ENCODE data around the gene UGGT2.
A peak's percentile ranks its signal among the peaks of the same experiment; 100 is the strongest.
"Not testable (repeated sequence)": the region's sequence is repeated elsewhere in the genome, so short reads cannot be mapped to it uniquely, and the experiment has no call there.

Gene UGGT2

GRCh38 chr13:95893861-95894260 lies 159.3 kb downstream of the UGGT2 start:
- DNase-seq = no peak

DNA sequence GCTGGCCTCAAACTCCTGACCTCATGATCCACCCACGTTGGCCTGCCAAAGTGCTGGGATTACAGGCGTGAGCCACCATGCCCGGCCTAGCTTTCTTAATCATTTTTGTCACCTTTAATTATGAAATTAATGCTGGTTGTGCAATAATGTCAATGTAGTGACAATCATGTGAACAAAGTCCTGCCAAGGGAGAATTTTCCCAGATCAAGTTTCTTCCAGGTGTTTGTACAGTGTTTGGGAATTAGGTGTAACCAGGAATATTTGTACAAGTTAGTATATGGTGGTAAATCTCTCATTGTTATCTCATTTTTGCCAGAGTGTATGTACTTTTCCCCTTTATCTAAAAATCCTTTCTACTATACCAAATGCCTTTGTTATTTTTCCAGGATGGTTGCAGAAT lies 171.1 kb downstream of the UGGT2 start:
- DNase-seq = no peak

DNA sequence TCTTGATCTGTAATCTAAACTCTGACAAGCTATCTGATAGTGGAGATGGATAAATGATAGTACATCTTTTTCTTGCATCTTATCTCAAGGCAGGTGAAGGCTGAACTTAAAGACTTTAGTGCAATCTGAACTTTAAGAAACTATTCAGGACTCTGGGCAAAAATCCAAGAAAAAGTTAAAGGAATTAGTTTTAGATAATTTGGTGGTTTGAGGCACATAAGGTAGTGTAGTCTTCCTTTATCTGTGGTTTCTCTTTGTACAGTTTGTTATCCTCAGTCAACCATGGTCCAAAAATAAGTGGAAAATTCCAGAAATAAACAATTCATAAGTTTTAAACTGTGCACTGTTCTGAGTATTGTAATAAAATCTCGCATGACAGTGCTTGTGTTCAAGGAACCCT lies 172.9 kb downstream of the UGGT2 start:
- no peak for DNase-seq

DNA sequence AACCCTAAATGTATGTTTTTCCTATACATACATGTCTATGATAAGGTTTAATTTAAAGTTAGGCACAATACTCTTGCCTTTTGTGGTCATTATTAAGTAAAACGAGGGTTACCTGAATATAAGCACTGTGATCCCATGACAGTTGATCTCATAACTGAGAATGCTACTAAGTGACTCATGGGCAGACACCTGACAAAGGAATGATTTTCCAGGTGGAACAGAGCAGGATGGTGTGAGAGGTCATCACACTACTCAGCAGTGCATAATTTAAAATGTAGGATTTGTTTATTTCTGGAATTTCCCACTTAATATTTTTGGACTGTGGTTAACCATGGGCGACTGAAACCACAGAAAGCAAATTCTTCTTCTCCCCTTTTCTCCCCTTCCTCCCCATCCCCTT lies 178.9 kb downstream of the UGGT2 start:
- no peak for DNase-seq

DNA sequence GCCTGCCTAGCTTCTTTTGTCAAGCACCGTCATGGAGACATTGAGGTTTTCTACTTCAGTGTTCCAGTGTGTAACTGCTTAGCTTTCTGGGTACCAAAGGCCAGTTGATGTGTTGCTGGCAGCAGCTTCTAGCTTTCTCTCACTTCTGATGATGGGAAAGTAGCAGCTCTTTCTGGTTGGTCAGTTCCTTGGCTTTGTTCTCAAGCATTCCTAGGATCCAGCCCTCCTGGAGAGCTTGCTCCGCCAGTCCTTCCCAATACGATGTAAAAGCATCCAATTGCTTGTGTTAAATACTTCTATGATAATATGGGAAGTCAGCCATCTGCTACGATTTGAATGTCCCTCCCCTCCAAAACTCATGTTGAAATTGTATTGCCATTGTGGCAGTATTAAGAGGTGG lies 182.8 kb downstream of the UGGT2 start:
- DNase-seq = no peak

DNA sequence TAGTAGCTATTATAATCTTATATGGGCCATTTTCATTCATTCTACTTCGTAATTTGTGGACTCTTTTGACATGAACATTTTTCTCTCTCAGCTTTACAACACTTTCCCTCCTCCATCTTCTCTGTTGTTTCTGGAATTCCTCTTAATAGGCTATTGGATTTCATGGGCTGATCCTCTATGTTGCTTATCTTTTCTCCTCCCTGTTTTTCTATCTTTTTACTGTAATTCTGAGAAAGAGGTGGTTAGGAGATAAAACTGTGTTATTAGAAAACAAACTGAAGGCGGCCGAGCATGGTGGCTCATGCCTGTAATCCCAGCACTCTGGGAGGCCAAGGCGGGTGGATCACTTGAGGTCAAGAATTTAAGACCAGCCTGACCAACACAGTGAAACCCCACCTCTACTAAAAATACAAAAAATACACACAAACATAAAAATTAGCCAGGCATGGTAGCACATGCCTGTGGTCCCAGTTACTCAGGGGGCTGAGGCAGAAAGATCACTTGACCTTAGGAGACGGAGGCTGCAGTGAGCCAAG lies 188.1 kb downstream of the UGGT2 start:
- DNase-seq = no peak

GRCh38 chr13:95862408-95862807 lies 190.8 kb downstream of the UGGT2 start:
- DNase-seq = no peak

- DNase-seq = no peak
Observed at GRCh38 chr13:95861296-95861695, 191.9 kb downstream of the UGGT2 start.

- DNase-seq = no peak
Observed at GRCh38 chr13:95858286-95859075, 194.7 kb downstream of the UGGT2 start.

DNA sequence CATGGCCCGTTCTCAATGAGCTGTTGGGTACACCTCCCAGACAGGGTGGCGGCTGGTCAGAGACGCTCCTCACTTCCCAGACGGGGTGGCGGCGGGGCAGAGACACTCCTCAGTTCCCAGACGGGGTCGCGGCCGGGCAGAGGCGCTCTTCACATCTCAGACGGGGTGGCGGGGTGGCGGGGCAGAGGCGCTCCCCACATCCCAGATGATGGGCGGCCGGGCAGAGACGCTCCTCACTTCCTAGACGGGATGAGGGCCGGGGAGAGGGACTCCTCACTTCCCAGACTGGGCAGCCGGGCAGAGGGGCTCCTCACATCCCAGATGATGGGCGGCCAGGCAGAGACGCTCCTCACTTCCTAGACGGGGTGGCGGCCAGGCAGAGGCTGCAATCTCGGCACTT lies 207.5 kb downstream of the UGGT2 start:
- not testable (repeated sequence) for DNase-seq

DNA sequence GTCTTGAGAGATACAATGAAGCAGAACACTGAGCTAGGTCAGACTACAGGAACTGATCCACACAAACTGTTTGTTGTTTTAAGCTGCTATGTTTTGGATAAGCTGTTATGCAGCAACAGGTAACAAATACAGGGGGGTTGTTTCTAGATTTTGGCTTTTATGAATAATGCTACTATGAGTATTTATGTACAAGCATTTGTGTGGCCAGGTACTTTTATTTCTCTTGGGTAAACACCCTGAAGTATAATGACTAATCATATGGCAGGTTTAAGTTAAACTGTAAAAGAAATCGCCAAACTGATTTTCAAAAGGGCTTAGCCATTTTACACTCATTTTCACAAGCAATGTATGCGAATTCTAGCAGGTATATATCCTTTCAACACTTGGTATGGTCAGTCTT lies 210.3 kb downstream of the UGGT2 start:
- no peak for DNase-seq

GRCh38 chr13:95841894-95842293 lies 211.3 kb downstream of the UGGT2 start:
- DNase-seq = no peak

DNA sequence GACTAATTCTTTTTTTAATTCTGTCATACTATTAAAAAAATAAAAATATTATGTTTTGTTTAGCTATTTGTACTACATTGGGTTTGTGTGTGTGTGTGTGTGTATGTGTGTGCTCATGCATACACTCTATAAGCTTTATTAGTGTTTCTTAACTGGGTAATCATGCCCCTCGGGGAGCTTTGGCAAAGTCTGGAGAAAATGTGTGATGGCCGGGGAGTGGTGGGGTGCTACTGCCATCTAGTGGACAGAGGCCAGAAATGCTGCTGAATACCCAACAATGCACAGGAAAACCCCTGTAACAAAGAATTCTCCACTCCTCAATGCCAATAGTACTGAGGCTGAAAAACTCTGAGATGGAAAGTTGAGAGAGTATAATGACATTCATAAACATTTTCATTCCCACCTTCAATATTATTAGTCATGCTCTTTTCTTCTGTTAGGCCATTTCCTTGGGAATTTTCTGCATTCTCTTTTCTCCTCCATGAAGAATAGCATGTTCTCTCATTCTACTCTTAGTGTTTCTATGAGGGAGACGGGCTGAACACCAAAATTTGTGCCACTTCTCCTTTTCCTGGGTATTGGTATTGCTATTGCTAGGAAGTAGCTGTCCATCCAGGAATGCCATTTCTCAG lies 219.0 kb downstream of the UGGT2 start:
- DNase-seq = peak; percentile 61 to 64

DNA sequence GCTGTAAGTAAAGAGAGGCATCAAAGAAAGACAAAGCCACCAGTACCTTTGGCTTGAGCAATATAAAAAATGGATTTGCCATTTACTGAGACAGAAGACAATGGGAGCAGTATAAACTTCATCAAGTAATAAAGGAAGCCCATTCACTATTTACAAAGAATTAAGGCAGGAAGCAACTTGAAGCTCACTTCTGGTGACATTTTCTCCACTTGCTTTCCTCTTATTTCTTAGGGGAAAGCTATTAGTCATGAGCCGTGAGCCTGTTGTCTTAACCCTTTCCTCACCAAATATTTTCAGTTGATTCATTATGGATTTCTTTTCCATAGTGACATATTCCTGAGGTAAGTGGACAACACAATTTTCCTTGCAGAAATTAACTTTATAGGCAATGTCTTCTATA lies 219.5 kb downstream of the UGGT2 start:
- DNase-seq = no peak

DNA sequence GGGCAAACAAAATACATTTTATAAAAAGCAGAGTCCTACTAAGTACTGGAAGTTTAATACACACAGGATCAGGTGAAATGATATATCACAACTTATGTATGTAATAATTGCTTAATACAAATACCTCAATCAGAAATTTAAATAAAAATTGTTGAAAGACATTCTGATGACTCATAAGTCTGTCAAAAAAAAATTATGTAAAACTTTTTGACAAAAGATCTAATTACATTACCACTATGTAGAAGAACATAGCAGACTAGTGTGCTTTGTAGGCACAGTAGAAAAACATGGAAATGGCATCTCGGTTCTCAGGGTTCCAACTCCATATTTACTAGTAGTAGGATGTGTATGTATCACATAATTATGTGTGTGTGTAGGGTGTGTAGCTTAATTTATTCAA lies 220.1 kb downstream of the UGGT2 start:
- DNase-seq = no peak

DNA sequence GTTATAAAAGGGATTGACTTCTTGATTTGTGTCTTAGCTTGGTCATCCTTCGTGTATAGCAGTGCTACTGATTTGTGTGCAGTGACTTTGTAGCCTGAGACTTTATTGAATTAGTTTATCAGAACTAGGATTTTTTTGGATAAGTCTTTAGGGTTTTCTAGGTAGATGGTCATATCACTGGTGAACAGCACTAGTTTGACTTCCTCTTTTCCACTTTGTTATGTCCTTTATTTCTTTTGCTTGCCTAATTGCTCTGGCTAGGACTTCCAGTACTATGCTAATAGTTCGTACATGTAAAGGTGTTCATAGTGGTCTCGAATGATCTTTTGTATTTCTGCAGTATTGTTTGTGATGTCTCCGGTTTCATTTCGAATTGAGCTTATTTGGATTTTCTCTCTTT lies 230.9 kb downstream of the UGGT2 start:
- DNase-seq = no peak

DNA sequence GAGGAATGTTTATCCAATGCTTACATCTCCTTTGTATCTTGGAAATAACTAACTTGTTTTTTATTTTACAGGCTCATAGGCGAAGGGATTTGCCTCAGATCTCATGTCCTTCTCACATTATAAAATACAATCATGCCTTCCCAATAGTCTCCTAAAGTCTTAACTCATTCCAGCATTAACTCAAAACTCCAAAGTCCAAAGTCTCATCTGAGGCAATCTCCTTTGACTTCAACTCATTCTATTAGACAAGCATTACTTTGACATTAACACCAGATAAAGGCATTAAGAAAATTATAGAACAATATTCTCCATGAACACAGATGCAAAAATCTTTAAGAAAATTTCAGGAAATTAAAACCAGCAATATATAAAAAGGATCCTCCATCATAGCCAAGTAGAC lies 238.7 kb downstream of the UGGT2 start:
- no peak for DNase-seq

DNA sequence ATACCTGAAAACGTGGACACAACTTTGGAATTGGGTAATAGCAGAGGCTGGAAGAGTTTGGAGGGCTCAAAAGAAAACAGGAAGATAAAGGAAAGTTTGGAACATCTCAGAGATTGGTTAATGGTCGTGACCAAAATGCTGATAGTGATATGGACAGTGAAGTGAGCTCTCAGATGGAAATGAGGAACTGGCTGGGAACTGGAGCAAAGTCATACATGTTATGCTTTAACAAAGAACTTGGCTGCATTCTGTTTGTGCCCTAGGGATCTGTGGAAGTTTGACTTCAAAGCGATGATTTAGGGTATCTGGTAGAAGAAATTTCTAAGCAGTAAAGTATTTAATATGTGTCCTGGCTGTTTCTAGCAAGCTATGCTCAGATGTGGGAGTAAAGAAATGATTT lies 240.1 kb downstream of the UGGT2 start:
- no peak for DNase-seq

- no peak for DNase-seq
Observed at GRCh38 chr13:95809429-95809828, 243.8 kb downstream of the UGGT2 start.

DNA sequence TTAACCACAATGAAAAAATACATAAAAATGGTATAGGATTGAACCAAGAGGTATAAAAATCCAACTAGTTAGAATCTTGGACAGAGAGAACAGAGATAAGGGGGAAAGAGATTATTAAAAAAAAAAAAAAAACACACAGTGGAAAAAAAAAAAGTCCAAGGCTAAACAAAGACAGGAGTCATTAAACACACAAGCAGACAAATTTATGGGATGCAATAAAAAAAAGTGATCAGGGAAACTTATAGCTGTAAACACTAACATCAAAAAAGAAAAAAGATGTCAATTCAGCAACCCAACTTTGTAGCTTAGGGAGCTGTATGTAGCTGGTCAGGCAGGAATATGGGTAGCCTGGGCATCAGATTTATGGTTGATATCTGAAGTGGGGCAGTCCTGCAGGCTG lies 247.3 kb downstream of the UGGT2 start:
- DNase-seq = no peak

DNA sequence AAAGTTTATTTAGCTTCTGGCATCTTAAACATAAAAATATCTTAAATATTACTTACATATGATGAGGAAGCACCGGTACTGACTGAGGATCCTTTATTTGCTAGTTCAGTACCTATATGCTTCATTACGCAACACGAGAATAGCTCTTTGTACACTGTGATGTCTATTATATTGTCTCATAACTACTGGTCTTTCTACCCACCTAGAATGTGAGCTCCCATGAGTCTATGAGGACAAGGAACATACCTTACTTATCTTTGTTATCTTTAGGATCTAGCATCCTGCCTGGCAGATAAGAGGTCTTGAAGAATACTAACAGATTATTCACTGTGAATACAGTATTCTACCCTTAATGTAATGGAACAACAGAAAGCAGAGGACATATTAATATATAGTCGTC lies 251.4 kb downstream of the UGGT2 start:
- no peak for DNase-seq

DNA sequence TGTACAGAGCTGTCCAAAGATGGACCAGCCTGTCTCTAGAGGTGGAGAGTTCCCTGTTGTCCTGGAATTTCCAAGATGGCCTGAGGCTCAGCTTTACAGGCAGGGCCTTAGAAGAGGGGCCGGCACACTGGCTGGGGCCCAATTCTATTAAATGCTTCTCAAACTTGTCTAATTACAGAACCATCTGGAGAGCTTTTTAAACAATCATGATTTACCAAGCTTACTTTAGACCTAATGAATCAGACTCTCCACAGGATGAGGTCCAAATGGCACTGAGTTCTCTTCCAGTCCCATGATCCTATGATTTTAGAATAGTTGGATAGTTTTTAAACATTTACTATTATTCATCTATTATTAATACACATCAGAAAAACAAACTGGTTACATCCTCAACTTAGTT lies 252.8 kb downstream of the UGGT2 start:
- DNase-seq = no peak

GRCh38 chr13:95797016-95797415 lies 256.2 kb downstream of the UGGT2 start:
- DNase-seq = no peak

DNA sequence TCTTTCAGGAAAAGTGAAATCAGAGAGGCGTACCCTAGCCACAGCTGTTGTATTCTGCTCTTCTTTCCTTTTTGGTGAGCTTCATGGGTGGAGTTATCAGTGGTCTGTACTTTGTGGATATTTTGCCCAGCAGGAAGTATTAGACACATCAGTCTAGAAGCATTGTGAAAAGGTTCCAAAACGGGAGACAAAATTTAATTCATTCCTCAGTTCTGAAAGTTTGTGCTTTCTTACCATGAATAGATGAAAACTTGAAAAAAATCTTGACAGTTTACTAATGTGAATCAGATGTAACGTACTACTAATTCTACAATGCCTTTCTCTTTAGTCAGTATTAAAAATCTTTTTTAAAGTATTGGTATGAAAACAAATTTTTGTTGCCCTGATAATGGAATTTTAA lies 259.4 kb downstream of the UGGT2 start:
- DNase-seq = no peak
